Measurements from ENCODE around the gene CPAMD8. TPM values are rescaled to one million over a fixed set of nuclear protein-coding genes. Genes with fewer than 3 reads are reported as not detected.

Gene CPAMD8
- total RNA-seq, 1 experiment from 2014 or later, result 0.20 TPM

DNA sequence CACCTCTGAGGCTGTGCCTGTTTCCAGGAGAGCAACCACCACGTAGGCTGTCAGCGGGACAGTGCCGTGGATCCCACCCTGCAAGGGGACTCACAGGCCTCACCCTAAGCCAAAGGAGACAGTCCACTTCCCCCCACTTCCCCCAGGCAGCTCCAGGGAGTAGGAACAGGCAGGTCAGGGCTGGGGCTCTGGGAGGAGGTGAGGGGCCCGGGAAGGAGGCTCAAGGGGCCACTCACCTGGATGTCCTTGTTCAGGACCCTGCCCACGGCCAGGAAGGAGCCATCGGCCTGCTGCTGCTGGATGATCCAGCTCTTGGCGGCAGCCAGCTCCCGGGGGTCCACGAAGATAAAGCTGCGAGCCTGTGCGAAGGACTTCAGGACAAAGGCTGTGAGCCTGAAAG is 112.2 kb downstream of the CPAMD8 start:
- Histone ChIP-seq H2AFZ (ENCODE audit: low read depth, low read length, poor library complexity, severe bottlenecking) (no peak overlapping the region), H3K4me2 (ENCODE audit: low read length) (no peak overlapping the region), H3K9ac (ENCODE audit: low read length) (no peak overlapping the region), H4K20me1 (ENCODE audit: insufficient read depth) (no peaks in the 10 kb centered on the region), H3K27me3 (ENCODE audit: insufficient read depth, low read length) (no peaks in the 10 kb centered on the region), H3K4me1 (ENCODE audit: control insufficient read depth in 1 of 2, insufficient read depth in 2 of 2, low read length in 2 of 2) (no peaks in the 10 kb centered on the region), H3K27ac (ENCODE audit: low read depth, low read length) (no peak overlapping the region), H3K36me3 (ENCODE audit: control insufficient read depth in 1 of 2, insufficient read depth in 2 of 2, low read length in 2 of 2) (no peaks in the 10 kb centered on the region), H3K4me3 (replicated peaks in 1 of 2; ENCODE audit: low read depth in 1 of 2, low read length in 2 of 2) (no peak overlapping the region), H3K9me2 (ENCODE audit: insufficient read depth) (no peaks in the 10 kb centered on the region), H3K9me3 (ENCODE audit: control insufficient read depth in 1 of 2, insufficient read depth in 1 of 2, low read depth in 1 of 2, low read length in 2 of 2) (peaks cover 13 to 16% of the 10 kb centered on the region in 2 experiments; a peak in 2 of 4 replicates), H3K79me2 (ENCODE audit: insufficient read depth, low read length) (no peaks in the 10 kb centered on the region)
- intact Hi-C loops (cut with micrococcal nuclease), result no loop called here
- POLR2A ChIA-PET, result no interaction called here
- ATAC-seq (no peak), DNase-seq (ENCODE audit: low read depth, low spot score) (no peak)
- RAD21 ChIA-PET (ENCODE audit: low non-redundant PET in 1 of 2, low total read pairs in 2 of 2, uncharacterized antibody in 2 of 2, unreplicated experiment in 2 of 2), result no interaction called here
- no peak for TF ChIP-seq EZH2phosphoT487 (IDR thresholded peaks at IDR 0.05; ENCODE audit: borderline replicate concordance)
- TF ChIP-seq CEBPB (IDR thresholded peaks at IDR 0.05; ENCODE audit: low read depth), result no peak
- no peak for TF ChIP-seq JUND (IDR thresholded peaks at IDR 0.05)
- BruUV-seq (replicated peaks), result no TSS peak
- CTCF ChIA-PET, result no interaction called here

GRCh38 chr19:16912780-16913179 is 113.8 kb downstream of the CPAMD8 start:
- no peak overlapping the region for H3K4me2 ChIP-seq (ENCODE audit: low read length)
- POLR2A ChIA-PET, result no interaction called here
- H3K27ac ChIP-seq (ENCODE audit: low read depth, low read length), result no peak overlapping the region
- H3K4me3 ChIP-seq (replicated peaks in 1 of 2; ENCODE audit: low read depth in 1 of 2, low read length in 2 of 2), result no peak overlapping the region
- ATAC-seq (no peak), DNase-seq (ENCODE audit: low read depth, low spot score) (no peak)
- no peaks in the 10 kb centered on the region for H4K20me1 ChIP-seq (ENCODE audit: insufficient read depth)
- no peaks in the 10 kb centered on the region for H3K36me3 ChIP-seq (ENCODE audit: control insufficient read depth in 1 of 2, insufficient read depth in 2 of 2, low read length in 2 of 2)
- no TSS peak for BruUV-seq (replicated peaks)
- H3K4me1 ChIP-seq (ENCODE audit: control insufficient read depth in 1 of 2, insufficient read depth in 2 of 2, low read length in 2 of 2), result no peaks in the 10 kb centered on the region
- H2AFZ ChIP-seq (ENCODE audit: low read depth, low read length, poor library complexity, severe bottlenecking), result no peak overlapping the region
- intact Hi-C loops (cut with micrococcal nuclease), result no loop called here
- CTCF ChIA-PET, result no interaction called here
- no peak overlapping the region for H3K9ac ChIP-seq (ENCODE audit: low read length)
- H3K9me2 ChIP-seq (ENCODE audit: insufficient read depth), result no peaks in the 10 kb centered on the region
- no peaks in the 10 kb centered on the region for H3K27me3 ChIP-seq (ENCODE audit: insufficient read depth, low read length)
- RAD21 ChIA-PET (ENCODE audit: low non-redundant PET in 1 of 2, low total read pairs in 2 of 2, uncharacterized antibody in 2 of 2, unreplicated experiment in 2 of 2), result no interaction called here
- H3K79me2 ChIP-seq (ENCODE audit: insufficient read depth, low read length), result no peaks in the 10 kb centered on the region
- peaks cover 13 to 16% of the 10 kb centered on the region in 2 experiments; a peak in 2 of 4 replicates for H3K9me3 ChIP-seq (ENCODE audit: control insufficient read depth in 1 of 2, insufficient read depth in 1 of 2, low read depth in 1 of 2, low read length in 2 of 2)
- TF ChIP-seq, protein P1, sequence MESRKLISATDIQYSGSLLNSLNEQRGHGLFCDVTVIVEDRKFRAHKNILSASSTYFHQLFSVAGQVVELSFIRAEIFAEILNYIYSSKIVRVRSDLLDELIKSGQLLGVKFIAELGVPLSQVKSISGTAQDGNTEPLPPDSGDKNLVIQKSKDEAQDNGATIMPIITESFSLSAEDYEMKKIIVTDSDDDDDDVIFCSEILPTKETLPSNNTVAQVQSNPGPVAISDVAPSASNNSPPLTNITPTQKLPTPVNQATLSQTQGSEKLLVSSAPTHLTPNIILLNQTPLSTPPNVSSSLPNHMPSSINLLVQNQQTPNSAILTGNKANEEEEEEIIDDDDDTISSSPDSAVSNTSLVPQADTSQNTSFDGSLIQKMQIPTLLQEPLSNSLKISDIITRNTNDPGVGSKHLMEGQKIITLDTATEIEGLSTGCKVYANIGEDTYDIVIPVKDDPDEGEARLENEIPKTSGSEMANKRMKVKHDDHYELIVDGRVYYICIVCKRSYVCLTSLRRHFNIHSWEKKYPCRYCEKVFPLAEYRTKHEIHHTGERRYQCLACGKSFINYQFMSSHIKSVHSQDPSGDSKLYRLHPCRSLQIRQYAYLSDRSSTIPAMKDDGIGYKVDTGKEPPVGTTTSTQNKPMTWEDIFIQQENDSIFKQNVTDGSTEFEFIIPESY (IDR thresholded peaks at IDR 0.05; ENCODE audit: extremely low read depth, insufficient replicate concordance, low read length), result no peak
- TF ChIP-seq POLR2A (IDR thresholded peaks at IDR 0.05; ENCODE audit: borderline replicate concordance, extremely low read depth, insufficient read depth, insufficient read length), result no peak
- no peak for TF ChIP-seq SRF (IDR thresholded peaks at IDR 0.05; ENCODE audit: low read depth)
- TF ChIP-seq, protein P2, sequence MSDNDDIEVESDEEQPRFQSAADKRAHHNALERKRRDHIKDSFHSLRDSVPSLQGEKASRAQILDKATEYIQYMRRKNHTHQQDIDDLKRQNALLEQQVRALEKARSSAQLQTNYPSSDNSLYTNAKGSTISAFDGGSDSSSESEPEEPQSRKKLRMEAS (IDR thresholded peaks at IDR 0.05), result no peak
- TF ChIP-seq JUND (IDR thresholded peaks at IDR 0.05), result no peak
- TF ChIP-seq TCF7L2 (IDR thresholded peaks at IDR 0.05; ENCODE audit: borderline replicate concordance, extremely low read depth, insufficient read depth, insufficient read length), result no peak
- no peak for TF ChIP-seq EZH2phosphoT487 (IDR thresholded peaks at IDR 0.05; ENCODE audit: borderline replicate concordance)
- no peak for TF ChIP-seq EZH2 (IDR thresholded peaks at IDR 0.05)
- TF ChIP-seq YY1 (IDR thresholded peaks at IDR 0.05; ENCODE audit: extremely low read depth, insufficient replicate concordance, low read depth, low read length), result no peak
- TF ChIP-seq ZFX (IDR thresholded peaks at IDR 0.05), result no peak
- no peak for TF ChIP-seq EGR1 (IDR thresholded peaks at IDR 0.05; ENCODE audit: low read depth)
- TF ChIP-seq FOSL1 (IDR thresholded peaks at IDR 0.05; ENCODE audit: low read depth), result no peak
- no peak for TF ChIP-seq CTCF (IDR thresholded peaks at IDR 0.05 in 2 of 3, conservative IDR thresholded peaks at IDR 0.05 in 1 of 3; ENCODE audit: borderline replicate concordance in 1 of 3, insufficient read depth in 1 of 3, low read depth in 2 of 3, low read length in 2 of 3)
- TF ChIP-seq ELF1 (IDR thresholded peaks at IDR 0.05; ENCODE audit: borderline replicate concordance, low read depth), result no peak
